Measurements from ENCODE around the gene ZPR1.

DNA sequence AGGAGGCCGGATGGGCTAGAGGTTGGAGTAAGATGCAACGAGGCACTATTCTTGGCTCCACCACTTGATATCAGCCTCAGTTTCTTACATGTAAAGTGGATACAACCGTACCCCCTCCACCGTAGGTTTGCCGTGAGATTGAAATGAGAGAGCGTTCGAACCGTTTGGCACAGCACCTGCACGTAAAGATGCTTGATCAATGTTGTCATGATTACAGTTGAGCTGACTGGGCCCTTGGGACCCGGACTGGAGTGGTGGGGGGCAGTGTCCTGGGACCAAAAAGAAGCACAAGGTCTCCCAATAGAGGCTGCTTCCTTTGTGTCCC, 45.6 kb upstream of the ZPR1 start:
- no peak for TF ChIP-seq EP300 (IDR thresholded peaks at IDR 0.05)
- no peak for TF ChIP-seq POLR2A (IDR thresholded peaks at IDR 0.05)

Data from upper lobe of left lung (tissue), 4 donors.